Tibial nerve (tissue), 4 donors: ENCODE results near the gene SYNGR3. TPM values are rescaled to one million over a fixed set of nuclear protein-coding genes. Genes with fewer than 3 reads are reported as not detected.

Experiments used
- DNase-seq, 2 donors: peaks; one replicate each; pipeline ENCODE4 v3.0.0-alpha.2; 2019; ENCODE audit warnings: low spot score in 2 of 2
- H3K27ac ChIP-seq, 4 donors: fragments of 200-600 bp; sonication (generic) in 3 of 4; one replicate each; pipeline ENCODE4 v1.5.1; 2017 to 2019; ENCODE audit warnings: mild to moderate bottlenecking in 1 of 4
- H3K27me3 ChIP-seq, 2 donors: fragments of 200-600 bp; sonication (generic) in 1 of 2; one replicate each; pipeline versions ENCODE4 v1.5.1 to v1.6.0; 2017 to 2019
- H3K36me3 ChIP-seq, 3 donors: fragments of 200-600 bp; sonication (generic); one replicate each; pipeline ENCODE4 v1.5.1; 2018 to 2019
- H3K4me1 ChIP-seq, 4 donors: fragments of 200-600 bp; sonication (generic) in 3 of 4; one replicate each; pipeline ENCODE4 v1.5.1; 2017 to 2019
- H3K4me3 ChIP-seq, 4 donors: fragments of 200-600 bp; sonication (generic) in 3 of 4; one replicate each; pipeline ENCODE4 v1.5.1; 2017 to 2019; ENCODE audit warnings: mild to moderate bottlenecking in 1 of 4, moderate library complexity in 1 of 4
- H3K9me3 ChIP-seq, 4 donors: fragments of 200-600 bp; sonication (generic) in 3 of 4; one replicate each; pipeline ENCODE4 v1.5.1; 2017 to 2019
- EP300 ChIP-seq, 2 donors: sonication (generic); formaldehyde crosslinking; IDR thresholded peaks; one replicate each; pipeline ENCODE4 v1.6.1; 2017; ENCODE audit warnings: antibody characterized with exemption in 2 of 2, mild to moderate bottlenecking in 1 of 2
- POLR2A ChIP-seq, 2 donors: fragments of 450-650 bp; IDR thresholded peaks; one replicate each; pipeline ENCODE4 v1.6.1; 2017; ENCODE audit warnings: antibody characterized with exemption in 2 of 2, mild to moderate bottlenecking in 2 of 2, moderate library complexity in 2 of 2
- WGBS, 2 donors: methylation state at CpG; one replicate each; pipeline ENCODE4 v1.1.5; 2018; 5-methylcytosine and 5-hydroxymethylcytosine counted together
- total RNA-seq, 4 donors: library from RNA; depleted of rRNA; stranded (reverse); fragments of >200 nt; gene quantifications; one replicate each; pipeline ENCODE4 v1.1.0, GENCODE V29; 2016
- TF ChIP-seq, protein P1 (sequence below), 5 experiments: fragments of 200-600 bp in 3 of 5; fragments of 450-650 bp in 2 of 5; sonication (generic) in 3 of 5; IDR thresholded peaks; one replicate each; pipeline ENCODE4 v1.5.1; 2016 to 2019; ENCODE audit warnings: antibody characterized with exemption in 5 of 5, mild to moderate bottlenecking in 3 of 5, moderate library complexity in 2 of 5

SYNGR3 gene
- total RNA-seq, 4 donors from 2014 or later: 3.9 TPM; not detected in 3

DNA sequence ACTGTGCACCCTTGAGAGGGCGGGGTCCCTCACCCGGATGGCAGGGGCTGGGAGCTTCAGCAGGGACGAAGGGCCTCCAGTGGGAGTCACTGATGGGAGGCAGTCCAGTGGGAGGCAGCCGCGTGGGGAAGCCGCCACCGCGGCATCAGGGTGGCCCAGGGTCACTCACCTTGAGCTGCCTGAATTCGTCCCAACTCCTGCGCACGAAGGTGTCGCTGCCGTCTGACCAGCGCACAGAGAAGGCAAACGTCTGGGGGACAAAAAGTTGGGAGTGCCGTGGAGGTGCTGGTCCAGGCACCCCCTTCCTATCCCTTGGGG, 9.0 kb upstream of the SYNGR3 start:
- 12 to 23% methylated on average over 13 to 16 of the region's 16 CpGs for WGBS, 2 donors
- Histone ChIP-seq H3K27me3 (peaks cover 0 to 55% of the 10 kb centered on the region in 2 donors), H3K4me1 (peaks cover 0 to 45% (median 24%) of the 10 kb centered on the region in 4 donors), H3K9me3 (no peaks in the 10 kb centered on the region), H3K36me3 (peaks cover 0 to 44% (median 24%) of the 10 kb centered on the region in 3 donors), H3K27ac (no peak overlapping the region), H3K4me3 (no peak overlapping the region)
- no peak for DNase-seq
- TF ChIP-seq EP300 (IDR thresholded peaks at IDR 0.05): no peak
- TF ChIP-seq, protein P1, sequence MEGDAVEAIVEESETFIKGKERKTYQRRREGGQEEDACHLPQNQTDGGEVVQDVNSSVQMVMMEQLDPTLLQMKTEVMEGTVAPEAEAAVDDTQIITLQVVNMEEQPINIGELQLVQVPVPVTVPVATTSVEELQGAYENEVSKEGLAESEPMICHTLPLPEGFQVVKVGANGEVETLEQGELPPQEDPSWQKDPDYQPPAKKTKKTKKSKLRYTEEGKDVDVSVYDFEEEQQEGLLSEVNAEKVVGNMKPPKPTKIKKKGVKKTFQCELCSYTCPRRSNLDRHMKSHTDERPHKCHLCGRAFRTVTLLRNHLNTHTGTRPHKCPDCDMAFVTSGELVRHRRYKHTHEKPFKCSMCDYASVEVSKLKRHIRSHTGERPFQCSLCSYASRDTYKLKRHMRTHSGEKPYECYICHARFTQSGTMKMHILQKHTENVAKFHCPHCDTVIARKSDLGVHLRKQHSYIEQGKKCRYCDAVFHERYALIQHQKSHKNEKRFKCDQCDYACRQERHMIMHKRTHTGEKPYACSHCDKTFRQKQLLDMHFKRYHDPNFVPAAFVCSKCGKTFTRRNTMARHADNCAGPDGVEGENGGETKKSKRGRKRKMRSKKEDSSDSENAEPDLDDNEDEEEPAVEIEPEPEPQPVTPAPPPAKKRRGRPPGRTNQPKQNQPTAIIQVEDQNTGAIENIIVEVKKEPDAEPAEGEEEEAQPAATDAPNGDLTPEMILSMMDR (IDR thresholded peaks at IDR 0.05): no peak
- TF ChIP-seq POLR2A (IDR thresholded peaks at IDR 0.05): no peak

GRCh38 chr16:1981398-1981836, 8.4 kb upstream of the SYNGR3 start, which contains the start of gene NOXO1:
TSS of gene NOXO1 (minus strand) at chr16:1981469. CDS start at chr16:1981179, 290 bp downstream.
- TF ChIP-seq POLR2A (IDR thresholded peaks at IDR 0.05) (no peak), EP300 (IDR thresholded peaks at IDR 0.05) (no peak)
- TF ChIP-seq, protein P1 (IDR thresholded peaks at IDR 0.05): no peak
- H3K9me3 ChIP-seq: no peaks in the 10 kb centered on the region
- no peak within 1 kb of the TSS for H3K4me3 ChIP-seq
- H3K36me3 ChIP-seq: peaks cover 0 to 44% (median 19%) of the 10 kb centered on the region in 3 donors
- WGBS, 2 donors: 25 to 27% methylated on average over 6 of the region's 6 CpGs
- H3K4me1 ChIP-seq: peaks cover 0 to 46% (median 24%) of the 10 kb centered on the region in 4 donors
- no peak within 1 kb of the TSS for H3K27ac ChIP-seq
- no peak for DNase-seq
- H3K27me3 ChIP-seq: peaks cover 0 to 55% of the 10 kb centered on the region in 2 donors

DNA sequence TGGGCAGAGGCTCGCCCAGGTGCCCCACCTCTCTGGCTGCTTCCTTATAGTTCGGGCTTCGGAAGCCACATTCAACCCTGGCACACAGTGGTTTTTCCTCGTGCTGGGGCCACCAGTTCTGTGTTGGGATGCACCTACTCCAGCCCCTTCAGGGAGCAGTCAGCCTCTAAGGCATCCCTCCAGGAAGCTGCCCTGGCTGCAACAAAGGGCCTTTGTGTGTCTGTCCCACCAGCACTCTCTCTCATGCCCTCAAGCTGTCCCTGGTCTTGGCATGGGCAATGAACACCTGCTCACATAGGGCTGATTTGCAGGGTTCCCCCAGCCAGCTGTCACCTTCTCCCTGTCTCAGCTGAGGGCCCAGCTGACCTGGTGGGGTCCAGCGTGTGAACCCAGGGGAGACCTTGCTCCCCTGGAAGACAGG, 7.7 kb upstream of the SYNGR3 start:
- no peak for DNase-seq
- WGBS, 2 donors: 39 to 43% methylated on average over 5 of the region's 5 CpGs
- no peak for TF ChIP-seq EP300 (IDR thresholded peaks at IDR 0.05)
- TF ChIP-seq, protein P1 (IDR thresholded peaks at IDR 0.05): no peak
- no peak for TF ChIP-seq POLR2A (IDR thresholded peaks at IDR 0.05)
- Histone ChIP-seq H3K27ac (no peak overlapping the region), H3K36me3 (peaks cover 0 to 44% (median 13%) of the 10 kb centered on the region in 3 donors), H3K4me1 (peaks cover 0 to 46% (median 24%) of the 10 kb centered on the region in 4 donors), H3K9me3 (no peaks in the 10 kb centered on the region), H3K27me3 (peaks cover 0 to 54% of the 10 kb centered on the region in 2 donors), H3K4me3 (no peak overlapping the region)

DNA sequence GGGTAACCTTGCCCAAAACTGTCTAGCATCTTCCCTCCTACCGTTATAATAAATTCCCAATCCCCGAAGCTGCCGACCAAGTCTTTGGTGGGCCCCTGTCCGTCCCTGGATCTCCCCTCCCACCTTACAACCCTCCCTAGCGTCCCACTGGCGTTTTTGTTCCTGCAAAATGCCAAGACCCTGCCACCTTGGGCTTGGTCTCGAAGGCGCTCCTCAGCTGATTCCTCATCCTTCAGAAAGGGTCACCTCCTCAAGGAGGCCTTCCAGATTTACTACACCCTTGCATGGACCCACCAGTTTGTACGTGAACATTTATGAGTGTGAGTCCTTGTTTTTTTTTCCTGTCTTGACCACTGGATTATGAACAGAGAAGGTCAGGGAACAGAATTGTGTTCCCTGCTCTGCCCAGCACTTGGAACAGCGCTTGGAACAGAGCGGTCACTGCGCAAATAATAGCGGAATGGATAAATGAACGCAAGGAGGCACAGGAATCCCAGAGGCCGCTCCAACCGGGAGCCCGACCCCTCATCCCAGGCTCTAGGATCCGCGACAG, 6.7 kb upstream of the SYNGR3 start:
- TF ChIP-seq, protein P1 (IDR thresholded peaks at IDR 0.05): no peak
- no peak for TF ChIP-seq POLR2A (IDR thresholded peaks at IDR 0.05)
- TF ChIP-seq EP300 (IDR thresholded peaks at IDR 0.05): no peak
- H3K4me1 ChIP-seq: peaks cover 0 to 46% (median 24%) of the 10 kb centered on the region in 4 donors
- peaks cover 0 to 41% (median 4%) of the 10 kb centered on the region in 3 donors for H3K36me3 ChIP-seq
- 20 to 30% methylated on average over 17 to 19 of the region's 19 CpGs for WGBS, 2 donors
- no peaks in the 10 kb centered on the region for H3K9me3 ChIP-seq
- peaks cover 0 to 44% of the 10 kb centered on the region in 2 donors for H3K27me3 ChIP-seq
- peak overlapping the region; percentile 56 to 94 (median 70) for H3K4me3 ChIP-seq
- H3K27ac ChIP-seq: peak overlapping the region in 2 of 4 donors; percentile 85 to 86
- no peak for DNase-seq

DNA sequence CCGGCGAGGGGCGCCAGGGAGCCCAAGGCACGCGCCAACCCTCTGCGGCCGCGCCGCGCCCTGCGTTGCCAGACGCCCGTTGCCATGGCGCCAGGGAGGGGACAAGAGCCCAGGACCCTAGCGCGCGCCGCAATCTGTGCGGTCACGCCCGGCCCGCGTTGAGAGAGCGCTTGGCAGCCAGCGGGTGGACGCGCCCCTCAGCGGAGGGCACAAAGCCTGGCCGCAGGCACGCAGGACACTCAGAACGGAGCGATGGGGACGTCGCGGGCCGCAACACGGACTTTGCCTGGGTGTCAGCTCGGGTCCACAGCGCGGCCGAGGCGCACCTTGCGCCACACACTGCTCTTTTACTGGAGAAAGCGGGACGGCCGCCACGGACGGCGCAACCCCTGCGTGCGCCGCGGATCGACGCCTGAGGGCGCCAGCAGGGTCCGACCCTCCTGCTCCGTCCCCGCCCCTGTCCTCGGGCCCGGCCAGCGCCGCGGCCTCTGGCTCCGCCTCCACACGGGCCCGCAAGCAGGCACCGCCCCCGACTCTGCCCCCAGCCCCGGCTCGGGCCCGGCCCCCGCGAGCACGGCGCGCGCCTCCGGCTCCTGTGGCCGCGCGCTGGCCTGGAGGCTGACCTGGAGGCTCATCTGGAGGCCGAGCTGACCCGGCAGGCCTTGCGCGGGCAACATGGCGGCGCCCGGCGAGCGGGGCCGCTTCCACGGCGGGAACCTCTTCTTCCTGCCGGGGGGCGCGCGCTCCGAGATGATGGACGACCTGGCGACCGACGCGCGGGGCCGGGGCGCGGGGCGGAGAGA, 6.0 kb upstream of the SYNGR3 start, which contains the start of gene GFER:
Gene GFER, plus strand, starts transcription at position 650 of the 803 bp plus-strand sequence. Its CDS starts 26 bp downstream, at position 676.
- Histone ChIP-seq H3K36me3 (peaks cover 0 to 34% (median 0%) of the 10 kb centered on the region in 3 donors), H3K27ac (peak within 1 kb of the TSS in 3 of 4 donors; percentile 80 to 86 (median 85)), H3K27me3 (peaks cover 0 to 44% of the 10 kb centered on the region in 2 donors), H3K9me3 (no peaks in the 10 kb centered on the region), H3K4me1 (peaks cover 0 to 46% (median 24%) of the 10 kb centered on the region in 4 donors), H3K4me3 (peak within 1 kb of the TSS; percentile 56 to 94 (median 88))
- DNase-seq: peak; percentile 71 to 78
- 1 to 7% methylated on average over 9 to 33 of the region's 109 CpGs for WGBS, 2 donors
- peak in 1 of 2 donors; percentile 64 for TF ChIP-seq EP300 (IDR thresholded peaks at IDR 0.05)
- TF ChIP-seq, protein P1 (IDR thresholded peaks at IDR 0.05): peak in 4 of 5 experiments; percentile 20 to 62 (median 45)
- TF ChIP-seq POLR2A (IDR thresholded peaks at IDR 0.05): no peak
